Measurements from ENCODE around the gene MINDY3.
"Not testable (repeated sequence)": the region's sequence is repeated elsewhere in the genome, so short reads cannot be mapped to it uniquely, and the experiment has no call there.

DNA sequence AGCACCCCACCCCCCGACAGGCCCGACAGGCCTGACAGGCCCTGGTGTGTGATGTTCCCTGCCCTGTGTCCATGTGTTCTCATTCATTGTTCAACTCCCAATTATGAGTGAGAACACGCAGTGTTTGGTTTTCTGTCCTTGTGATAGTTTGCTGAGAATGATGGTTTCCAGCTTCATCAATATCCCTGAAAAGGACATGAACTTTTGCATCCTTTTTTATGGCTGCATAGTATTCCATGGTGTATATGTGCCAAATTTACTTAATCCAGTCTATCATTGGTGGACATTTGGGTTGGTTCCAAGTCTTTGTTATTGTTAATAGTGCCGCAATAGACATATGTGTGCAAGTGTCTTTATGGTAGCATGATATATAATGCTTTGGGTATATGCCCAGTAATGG lies 12.3 kb upstream of the MINDY3 start:
- TF ChIP-seq ESRRA (CRISPR knock-in tag; IDR thresholded peaks at IDR 0.05; ENCODE audit: borderline replicate concordance); NR3C1 (CRISPR knock-in tag; conservative IDR thresholded peaks at IDR 0.05; ENCODE audit: low read depth); GABPB1 (CRISPR knock-in tag; IDR thresholded peaks at IDR 0.05); NR1H2 (CRISPR knock-in tag; IDR thresholded peaks at IDR 0.05): not testable (repeated sequence)
- TF ChIP-seq, protein P1, sequence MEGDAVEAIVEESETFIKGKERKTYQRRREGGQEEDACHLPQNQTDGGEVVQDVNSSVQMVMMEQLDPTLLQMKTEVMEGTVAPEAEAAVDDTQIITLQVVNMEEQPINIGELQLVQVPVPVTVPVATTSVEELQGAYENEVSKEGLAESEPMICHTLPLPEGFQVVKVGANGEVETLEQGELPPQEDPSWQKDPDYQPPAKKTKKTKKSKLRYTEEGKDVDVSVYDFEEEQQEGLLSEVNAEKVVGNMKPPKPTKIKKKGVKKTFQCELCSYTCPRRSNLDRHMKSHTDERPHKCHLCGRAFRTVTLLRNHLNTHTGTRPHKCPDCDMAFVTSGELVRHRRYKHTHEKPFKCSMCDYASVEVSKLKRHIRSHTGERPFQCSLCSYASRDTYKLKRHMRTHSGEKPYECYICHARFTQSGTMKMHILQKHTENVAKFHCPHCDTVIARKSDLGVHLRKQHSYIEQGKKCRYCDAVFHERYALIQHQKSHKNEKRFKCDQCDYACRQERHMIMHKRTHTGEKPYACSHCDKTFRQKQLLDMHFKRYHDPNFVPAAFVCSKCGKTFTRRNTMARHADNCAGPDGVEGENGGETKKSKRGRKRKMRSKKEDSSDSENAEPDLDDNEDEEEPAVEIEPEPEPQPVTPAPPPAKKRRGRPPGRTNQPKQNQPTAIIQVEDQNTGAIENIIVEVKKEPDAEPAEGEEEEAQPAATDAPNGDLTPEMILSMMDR (IDR thresholded peaks at IDR 0.05): not testable (repeated sequence)
- TF ChIP-seq, protein P2, sequence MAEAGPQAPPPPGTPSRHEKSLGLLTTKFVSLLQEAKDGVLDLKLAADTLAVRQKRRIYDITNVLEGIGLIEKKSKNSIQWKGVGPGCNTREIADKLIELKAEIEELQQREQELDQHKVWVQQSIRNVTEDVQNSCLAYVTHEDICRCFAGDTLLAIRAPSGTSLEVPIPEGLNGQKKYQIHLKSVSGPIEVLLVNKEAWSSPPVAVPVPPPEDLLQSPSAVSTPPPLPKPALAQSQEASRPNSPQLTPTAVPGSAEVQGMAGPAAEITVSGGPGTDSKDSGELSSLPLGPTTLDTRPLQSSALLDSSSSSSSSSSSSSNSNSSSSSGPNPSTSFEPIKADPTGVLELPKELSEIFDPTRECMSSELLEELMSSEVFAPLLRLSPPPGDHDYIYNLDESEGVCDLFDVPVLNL (CRISPR knock-in tag; IDR thresholded peaks at IDR 0.05; ENCODE audit: borderline replicate concordance, low read depth): not testable (repeated sequence)
- TF ChIP-seq, protein P3, sequence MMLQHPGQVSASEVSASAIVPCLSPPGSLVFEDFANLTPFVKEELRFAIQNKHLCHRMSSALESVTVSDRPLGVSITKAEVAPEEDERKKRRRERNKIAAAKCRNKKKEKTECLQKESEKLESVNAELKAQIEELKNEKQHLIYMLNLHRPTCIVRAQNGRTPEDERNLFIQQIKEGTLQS (CRISPR knock-in tag; conservative IDR thresholded peaks at IDR 0.05): not testable (repeated sequence)

All from WTC11 (cell line).